GM21360 (cell line): ENCODE results near the gene GTPBP1.
A peak's percentile ranks its signal among the peaks of the same experiment; 100 is the strongest.

Source experiments
- ATAC-seq: cut with Tn5 transposase; IDR thresholded peaks from one replicate; pipeline ENCODE4 v1.9.1; 2021; ENCODE audit warnings: mild to moderate bottlenecking, moderate library complexity; ENCODE audit not compliant: unreplicated experiment

Gene GTPBP1

DNA sequence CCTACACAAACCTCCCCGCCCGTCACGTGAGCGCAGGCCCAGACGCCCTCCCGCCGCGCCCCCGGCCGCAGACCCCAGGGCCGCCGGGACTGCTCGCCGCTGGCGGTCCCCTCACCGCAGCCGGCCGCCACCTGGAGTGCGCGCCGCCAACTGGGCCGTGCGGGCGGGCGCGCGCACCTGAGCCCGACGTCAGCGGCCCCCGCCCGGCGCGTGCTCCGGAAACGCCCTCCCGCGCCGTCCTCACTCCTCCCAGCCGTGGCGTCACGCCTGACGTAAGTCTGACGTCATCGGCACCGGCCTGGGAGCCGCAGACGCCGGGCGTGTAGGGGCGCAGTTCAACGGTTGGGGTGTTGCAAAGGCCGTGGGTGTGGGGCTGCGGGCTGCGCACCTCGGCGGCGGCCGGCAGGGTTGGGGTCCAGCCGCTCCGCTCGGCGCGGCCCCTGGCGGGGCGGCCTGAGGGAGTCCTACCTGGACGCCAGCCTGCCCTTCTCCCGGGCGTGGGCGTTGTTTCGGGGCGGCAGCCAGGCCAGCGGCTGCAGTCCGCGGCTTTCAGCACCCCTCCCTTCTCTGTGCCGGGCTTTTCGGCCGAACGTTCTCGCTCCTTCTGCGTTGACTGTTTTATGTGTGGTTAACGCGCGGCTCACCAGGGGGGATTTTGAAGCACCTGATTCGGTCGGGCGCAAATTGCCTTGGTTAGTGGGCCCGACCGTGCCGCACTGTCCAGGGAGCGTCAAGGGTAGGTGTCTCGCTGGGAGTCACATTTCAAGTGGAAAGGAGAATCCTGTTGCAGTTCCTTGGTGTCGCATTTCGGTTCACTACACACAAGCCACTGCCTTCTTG is 4.7 kb upstream of the GTPBP1 start, which contains the start of gene JOSD1:
Gene JOSD1 (minus strand): TSS at position 155 of the 840 bp plus-strand sequence. CDS start 956 bp downstream, outside the sequence.
- ATAC-seq, result peak; percentile 34

DNA sequence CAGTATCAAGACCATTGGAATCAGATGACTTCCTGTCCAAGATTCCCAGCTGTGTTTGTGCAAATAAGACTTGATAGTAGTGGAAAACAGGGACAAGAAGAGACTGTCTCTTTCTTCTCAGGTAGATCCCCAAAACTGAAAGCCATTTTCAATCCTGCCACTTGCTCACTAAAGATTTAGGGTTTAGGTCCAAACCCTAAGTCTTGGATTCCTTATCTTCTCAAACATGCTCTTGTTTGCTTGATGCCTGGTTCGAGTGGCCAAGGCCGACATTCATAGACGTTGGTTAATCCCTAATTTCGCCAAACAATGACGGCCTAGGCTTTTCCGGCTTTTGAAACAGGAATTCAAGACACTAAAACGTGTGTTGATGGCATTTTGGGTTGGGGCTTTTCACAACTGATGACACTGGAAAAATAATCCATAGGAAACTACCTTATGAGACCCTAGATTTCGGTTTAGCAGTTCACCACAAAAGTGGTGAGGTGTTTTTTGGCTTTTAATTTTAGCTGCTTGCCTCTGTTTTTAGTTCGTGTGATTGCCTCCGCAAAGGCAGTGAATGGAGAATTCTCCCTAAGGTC is 1.0 kb upstream of the GTPBP1 start:
- no peak for ATAC-seq

- no peak for ATAC-seq
These were observed 557 bp downstream of the GTPBP1 start for GRCh38 chr22:38706101-38706900.

DNA sequence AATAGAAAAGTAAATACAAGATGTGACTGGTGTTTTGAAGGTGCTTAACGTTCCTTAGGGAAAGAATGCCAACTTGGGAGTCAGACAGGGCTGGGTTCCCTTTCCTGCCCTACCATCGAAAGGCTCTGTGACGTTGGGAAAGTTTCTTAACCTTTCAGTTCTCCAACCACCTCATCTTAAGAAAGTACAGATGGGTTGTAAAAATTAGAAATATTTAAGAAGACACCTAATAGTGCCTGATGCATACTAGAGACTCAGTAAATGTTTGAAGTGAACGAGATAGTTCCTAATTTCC is 1.1 kb downstream of the GTPBP1 start:
- no peak for ATAC-seq

- ATAC-seq, result no peak
These were observed 1.6 kb downstream of the GTPBP1 start for GRCh38 chr22:38707346-38707745.

- no peak for ATAC-seq
These were observed 2.2 kb downstream of the GTPBP1 start for GRCh38 chr22:38707984-38708383.

DNA sequence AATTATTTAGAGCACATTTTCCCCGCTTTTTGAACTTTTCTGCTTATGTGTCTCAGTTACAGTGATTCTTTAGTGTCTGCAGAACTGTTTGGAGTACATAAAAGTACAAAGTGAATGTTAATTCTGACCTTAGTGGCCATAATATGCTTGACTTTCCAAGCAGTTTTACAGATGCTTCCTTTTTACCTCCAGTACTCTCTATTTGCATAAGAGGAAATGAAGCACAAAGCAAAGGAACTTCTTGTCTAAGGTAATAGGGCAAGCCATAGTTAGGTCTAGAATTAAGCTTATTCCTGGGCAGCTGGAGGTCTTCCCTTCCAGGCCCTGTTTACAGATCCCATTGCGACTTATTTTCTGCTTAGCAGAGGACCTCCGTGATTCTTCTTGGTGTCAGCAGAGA is 3.6 kb downstream of the GTPBP1 start:
- ATAC-seq, result no peak

DNA sequence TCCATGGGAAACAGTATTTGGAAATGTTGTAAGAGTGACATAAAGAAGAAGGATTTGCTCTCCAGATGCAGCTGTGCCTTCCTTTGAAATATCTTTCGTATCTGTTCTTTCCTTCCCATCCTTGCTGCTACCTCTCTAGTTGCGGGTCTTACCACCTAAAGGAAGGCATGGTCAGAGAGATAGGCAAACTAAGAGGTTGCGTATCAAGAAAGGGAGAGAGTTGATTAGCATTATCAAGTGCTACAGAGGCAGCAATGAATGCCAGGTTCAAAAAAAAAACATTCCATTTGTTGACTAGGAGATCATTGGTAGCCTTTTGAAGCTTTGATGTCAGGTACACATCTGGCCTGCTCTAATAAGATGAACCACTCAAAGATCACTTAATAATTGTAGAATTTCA is 4.6 kb downstream of the GTPBP1 start:
- no peak for ATAC-seq

DNA sequence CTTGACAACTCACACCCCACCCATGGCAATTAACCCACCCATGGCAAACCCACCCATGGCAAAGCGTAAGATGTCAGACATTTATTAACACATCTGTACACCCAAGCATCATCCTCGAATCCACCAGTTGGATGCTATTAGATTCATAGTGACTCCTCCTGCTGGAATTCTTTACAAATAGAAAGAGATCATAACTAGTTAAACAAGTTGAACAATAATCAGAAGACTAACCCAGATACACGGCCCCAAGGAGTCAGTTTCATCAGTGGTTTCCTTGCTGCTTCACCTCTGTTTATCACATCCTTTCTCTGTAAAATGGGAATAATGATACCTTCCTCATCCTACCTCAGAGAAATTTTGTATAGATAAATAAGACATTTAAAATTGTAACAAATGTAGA is 5.1 kb downstream of the GTPBP1 start:
- no peak for ATAC-seq

DNA sequence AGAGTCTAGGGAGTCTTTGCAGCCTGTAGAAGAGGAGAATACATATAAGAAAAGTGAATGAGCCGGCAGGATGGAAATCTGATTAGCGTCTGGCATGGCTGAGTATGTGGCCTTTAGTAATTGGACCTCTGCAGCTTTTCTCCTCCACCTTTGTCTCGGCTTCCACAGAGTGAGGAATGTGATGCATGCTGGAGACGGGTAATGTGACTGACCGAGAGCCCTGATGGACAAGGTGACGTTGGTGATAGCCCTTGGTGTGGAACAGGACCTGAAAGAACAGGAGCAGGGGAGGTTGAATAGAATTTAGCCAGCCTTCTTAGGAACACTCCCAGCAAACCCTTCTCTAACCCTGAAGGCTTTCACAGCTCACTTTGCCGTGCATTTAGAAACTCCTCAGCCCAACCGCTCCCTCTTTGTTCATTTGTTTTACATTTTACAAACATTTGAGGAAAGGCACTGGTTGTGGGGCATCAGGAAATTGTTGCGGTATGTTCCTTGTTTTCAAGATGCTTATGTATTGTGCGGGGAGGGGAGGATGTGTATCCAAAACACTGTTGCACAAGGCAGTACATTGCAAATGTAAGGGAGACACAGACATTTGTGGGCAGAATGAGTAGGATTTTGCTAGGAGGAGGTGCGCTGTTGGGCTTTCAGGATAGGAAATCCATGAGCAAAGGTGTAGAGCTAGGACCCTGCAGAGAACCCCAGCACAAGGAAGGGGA is 6.9 kb downstream of the GTPBP1 start:
- ATAC-seq, result no peak

- no peak for ATAC-seq
These were observed 8.2 kb downstream of the GTPBP1 start for GRCh38 chr22:38713921-38714320.

DNA sequence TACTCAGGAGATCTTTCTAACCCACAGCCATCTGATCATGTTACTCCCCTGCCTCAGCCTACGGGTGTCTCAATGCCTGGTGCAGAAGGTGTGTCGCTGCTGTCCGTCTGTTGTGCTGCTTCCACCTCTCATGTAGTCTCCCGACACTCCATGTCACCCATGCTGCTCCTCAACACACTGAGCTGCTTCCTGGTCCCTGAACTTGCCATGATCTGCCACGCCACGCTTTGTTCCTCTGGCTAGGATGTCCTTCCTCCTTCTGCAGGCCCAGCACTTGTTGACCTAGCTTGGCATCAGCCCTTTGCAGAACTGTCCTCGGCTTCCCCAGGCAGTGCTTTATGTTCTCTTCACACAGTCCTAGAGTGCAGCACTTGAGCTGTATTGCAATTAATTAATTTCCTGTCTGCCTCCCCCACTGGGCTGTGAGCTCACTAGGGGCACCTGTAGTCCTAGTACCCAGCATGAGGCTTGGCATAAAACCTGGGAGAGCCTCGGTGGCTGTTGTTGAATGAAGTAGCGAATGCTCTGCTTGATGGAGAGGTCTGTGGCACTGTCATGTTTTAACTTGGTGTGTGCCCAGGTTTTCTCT is 9.5 kb downstream of the GTPBP1 start:
- no peak for ATAC-seq

GRCh38 chr22:38715852-38716251 is 10.1 kb downstream of the GTPBP1 start:
- ATAC-seq, result no peak

DNA sequence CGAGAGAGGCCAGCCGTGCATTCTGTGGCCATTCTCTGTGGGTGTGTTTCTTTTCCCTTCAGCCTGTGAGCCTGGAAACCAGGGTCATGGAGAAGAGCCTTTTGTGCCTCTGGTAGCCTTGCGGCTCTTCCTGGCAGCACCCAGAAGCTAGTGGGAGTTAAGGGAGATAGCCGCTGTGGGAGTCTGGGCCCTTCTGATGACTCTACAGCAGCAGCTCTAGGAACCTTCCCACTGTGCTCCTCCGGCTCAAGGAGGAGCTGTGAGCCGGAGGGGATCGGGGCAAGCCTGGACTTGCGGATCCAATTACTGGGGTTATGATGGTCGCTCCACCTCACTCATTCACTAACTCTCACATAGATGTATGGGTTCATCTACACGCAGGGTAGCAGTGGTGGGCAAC is 10.5 kb downstream of the GTPBP1 start:
- no peak for ATAC-seq

GRCh38 chr22:38716826-38717225 is 11.1 kb downstream of the GTPBP1 start:
- ATAC-seq, result no peak

DNA sequence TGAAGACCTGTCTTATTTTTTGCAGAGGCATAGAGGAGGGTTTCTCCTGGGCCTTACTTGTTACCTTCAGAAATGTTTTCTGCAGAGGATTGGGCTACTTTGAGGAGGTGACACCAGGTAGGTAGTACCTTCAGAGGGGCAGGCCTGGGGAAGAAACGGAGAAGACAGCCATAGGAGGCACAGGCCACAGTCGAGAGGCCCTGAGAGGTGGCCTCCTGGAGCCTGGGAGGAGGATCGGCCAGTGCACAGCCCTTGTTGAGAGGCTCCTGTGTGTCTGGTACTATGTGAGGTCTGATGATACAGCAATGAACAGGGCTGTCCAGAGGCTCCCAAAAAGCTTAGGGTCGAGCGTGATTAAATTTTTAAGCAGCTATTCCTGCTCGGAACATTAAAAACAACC is 11.5 kb downstream of the GTPBP1 start:
- no peak for ATAC-seq

DNA sequence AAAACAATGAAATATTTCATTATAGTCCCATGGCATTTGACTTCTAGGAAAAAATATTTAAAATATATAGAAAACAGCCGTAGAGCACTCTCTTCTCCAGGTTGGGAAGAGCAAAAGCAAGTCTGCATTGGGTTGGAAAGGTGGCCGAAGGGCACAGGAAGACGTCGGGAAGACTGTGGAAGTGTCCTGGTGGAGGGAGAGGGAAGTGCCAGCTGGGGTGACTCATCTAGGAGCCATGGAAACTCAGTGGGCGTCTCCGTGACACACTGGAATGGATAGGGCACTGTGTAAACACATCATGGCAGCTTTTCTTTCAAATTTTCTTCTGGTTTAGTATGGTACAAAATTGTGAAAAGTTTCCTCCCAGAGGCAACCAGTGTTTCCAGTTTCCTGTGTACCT is 12.7 kb downstream of the GTPBP1 start:
- no peak for ATAC-seq

DNA sequence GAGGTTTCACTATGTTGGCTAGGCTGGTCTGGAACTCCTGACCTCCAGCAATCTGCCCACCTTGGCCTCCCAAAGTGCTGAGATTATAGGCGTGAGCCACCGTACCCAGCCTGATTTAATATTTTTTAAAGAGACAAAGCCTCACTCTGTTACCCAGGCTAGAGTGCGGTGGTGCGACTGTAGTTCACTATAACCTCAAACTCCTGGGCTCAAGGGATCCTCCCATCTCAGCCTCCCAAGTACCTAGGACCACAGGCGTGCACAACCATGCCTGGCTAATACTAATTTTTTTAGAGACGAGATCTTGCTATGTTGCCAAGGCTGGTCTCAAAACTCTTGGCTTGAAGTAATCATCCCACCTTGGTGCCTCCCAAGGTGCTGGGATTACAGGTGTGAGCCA is 13.5 kb downstream of the GTPBP1 start:
- ATAC-seq, result no peak

GRCh38 chr22:38720350-38720749 is 14.6 kb downstream of the GTPBP1 start:
- ATAC-seq, result no peak

GRCh38 chr22:38721551-38721950 is 15.8 kb downstream of the GTPBP1 start:
- ATAC-seq, result no peak

- no peak for ATAC-seq
These were observed 18.4 kb downstream of the GTPBP1 start for GRCh38 chr22:38724176-38724575.
